Tibial nerve (tissue), 3 donors: ENCODE data around the gene SLU7.

Experiments
- CTCF ChIP-seq, 5 experiments: fragments of 200-600 bp in 3 of 5; fragments of 450-650 bp in 2 of 5; sonication (generic) in 3 of 5; IDR thresholded peaks; one replicate each; pipeline ENCODE4 v1.5.1; 2016 to 2019; ENCODE audit warnings: antibody characterized with exemption in 5 of 5, mild to moderate bottlenecking in 3 of 5, moderate library complexity in 2 of 5
- POLR2A ChIP-seq, 2 donors: fragments of 450-650 bp; IDR thresholded peaks; one replicate each; pipeline ENCODE4 v1.6.1; 2017; ENCODE audit warnings: antibody characterized with exemption in 2 of 2, mild to moderate bottlenecking in 2 of 2, moderate library complexity in 2 of 2

- TF ChIP-seq CTCF (IDR thresholded peaks at IDR 0.05) (peak; percentile 49 to 74 (median 69)), POLR2A (IDR thresholded peaks at IDR 0.05) (no peak)
Observed at GRCh38 chr5:160438316-160439204, 19.7 kb upstream of the SLU7 start.
